HG03039 (cell line): ENCODE data around the gene FAM177B.
"Not testable (repeated sequence)": the region's sequence is repeated elsewhere in the genome, so short reads cannot be mapped to it uniquely, and the experiment has no call there.

ENCODE experiments used
- ATAC-seq: cut with Tn5 transposase; IDR thresholded peaks from one replicate; pipeline ENCODE4 v1.9.1; 2021; ENCODE audit warnings: mild to moderate bottlenecking, moderate library complexity; ENCODE audit not compliant: unreplicated experiment

Gene FAM177B

DNA sequence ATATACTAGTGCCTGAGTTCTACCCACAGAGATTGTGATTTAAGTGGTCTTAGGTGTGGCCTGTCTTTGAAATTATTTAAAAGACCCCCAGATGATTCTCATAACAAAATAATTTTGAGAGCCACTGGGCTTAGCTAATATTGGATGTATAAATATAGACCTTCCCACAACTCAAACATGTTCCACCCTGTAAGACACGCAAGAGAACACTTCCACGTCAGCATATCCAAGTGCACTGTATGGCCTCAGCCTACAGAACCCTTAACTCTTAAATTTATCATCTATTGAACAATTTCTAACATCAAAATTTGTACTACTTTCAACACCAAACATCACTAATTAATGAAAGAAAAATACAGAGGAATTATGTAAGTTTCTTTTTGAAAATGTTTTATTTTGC lies 2.5 kb downstream of the FAM177B start:
- no peak for ATAC-seq

DNA sequence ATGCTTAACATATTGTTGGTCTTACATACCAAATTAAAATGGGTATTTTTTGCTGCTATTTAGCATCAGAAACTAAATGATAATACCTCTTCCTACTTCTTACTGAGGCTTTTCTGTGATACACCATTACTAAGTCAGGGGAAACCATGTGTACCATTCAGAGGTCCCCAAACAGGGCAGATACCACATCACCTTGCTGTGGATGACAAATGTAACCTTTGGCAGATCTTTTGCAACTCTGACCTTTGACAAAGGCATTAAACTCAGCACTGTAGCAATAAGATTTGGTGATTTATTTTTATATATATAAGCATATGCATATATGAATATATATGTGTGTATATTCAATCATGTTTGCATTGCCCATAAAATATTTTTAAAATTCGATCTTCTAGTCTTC lies 2.9 kb downstream of the FAM177B start:
- no peak for ATAC-seq

DNA sequence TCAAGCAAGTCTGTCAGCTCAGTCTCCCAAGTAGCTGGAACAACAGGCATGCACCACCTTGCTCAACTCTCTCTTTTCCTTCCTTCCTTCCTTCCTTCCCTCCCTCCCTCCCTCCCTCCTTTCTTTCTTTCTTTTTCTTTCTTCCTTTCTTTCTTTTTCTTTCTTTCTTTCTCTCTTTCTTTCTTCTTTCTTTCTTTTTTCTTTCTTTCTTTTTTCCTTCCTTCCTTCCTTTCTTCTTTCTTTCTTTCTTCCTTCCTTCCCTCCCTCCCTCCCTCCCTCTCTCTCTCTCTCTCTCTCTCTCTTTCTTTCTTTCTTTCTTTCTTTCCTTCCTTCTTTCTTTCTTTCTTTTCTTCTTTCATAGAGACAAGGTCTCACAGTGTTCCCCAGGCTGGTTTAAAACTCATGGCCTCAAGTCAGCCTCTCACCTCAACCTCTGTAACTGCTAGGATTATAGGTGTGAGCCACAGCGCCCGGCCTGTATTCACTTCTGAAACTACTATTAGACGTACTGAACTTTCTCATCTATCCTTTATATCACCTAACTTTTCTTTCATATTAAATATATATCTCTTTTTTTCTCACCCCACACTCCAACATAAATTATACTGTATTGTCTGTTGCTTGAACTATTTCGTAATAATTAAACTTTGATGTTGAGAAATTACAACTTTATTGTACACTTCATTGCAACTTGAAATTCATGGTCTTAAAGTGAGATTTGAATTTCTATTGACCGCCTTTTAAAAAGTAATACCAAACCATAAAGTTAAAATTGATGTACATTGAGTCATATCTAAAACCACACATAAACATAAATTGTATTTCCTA lies 4.8 kb downstream of the FAM177B start:
- ATAC-seq = not testable (repeated sequence)

DNA sequence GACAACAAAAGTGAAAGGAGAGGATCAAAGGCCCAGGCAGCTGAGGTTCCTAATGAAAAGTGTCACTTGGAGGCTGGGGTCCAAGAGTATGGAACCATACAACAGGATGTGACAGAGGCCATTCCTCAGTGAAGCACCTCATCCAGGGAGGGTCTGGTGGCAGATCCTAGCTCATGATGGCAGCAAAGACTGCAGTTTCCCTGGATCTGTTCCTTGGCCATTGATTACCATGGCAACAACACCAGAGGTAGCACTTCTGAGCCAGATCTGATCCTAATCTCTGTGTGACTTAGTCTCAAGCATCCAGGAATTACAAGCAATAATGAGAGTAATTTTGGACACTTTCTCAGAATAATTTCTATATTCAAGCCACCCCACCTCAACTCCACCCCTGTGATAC lies 12.9 kb downstream of the FAM177B start:
- no peak for ATAC-seq

DNA sequence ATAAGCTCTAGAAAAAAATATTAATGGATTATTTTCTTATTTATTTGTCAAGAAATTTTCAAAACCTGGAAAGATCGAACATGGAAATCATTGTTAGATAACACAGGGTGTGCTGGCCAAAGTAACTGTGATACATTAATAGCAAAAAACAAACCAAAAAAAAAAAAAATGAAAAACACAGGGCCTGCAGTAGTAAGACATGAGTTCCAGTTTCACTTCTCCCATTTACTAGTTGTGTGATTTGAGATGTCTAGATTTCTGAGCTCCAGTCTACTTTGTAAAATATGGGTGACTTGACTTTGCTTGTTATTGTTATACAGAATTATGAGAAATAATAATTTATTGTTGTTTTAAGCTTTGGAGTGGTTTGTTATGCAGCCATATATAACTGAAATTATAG lies 13.6 kb downstream of the FAM177B start:
- peak; percentile 61 for ATAC-seq

DNA sequence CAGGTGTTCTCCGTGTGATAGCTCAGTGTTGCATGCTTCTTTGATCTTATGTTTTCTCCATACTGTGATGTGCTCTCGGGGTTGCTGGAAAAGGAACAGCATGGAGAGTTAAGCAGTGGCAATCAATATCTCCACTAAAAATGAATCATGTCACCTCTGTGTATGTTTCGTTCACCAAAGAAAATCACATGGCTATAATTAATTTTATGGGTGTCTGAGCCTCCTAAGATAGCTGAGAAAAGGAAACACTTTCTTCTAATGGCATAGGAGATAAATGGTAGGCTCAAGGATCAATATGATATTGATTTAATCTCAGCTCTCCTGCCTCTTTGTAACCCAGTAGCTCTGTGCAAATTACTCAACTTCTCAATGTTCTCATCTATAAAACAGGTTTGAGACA lies 14.3 kb downstream of the FAM177B start:
- no peak for ATAC-seq

DNA sequence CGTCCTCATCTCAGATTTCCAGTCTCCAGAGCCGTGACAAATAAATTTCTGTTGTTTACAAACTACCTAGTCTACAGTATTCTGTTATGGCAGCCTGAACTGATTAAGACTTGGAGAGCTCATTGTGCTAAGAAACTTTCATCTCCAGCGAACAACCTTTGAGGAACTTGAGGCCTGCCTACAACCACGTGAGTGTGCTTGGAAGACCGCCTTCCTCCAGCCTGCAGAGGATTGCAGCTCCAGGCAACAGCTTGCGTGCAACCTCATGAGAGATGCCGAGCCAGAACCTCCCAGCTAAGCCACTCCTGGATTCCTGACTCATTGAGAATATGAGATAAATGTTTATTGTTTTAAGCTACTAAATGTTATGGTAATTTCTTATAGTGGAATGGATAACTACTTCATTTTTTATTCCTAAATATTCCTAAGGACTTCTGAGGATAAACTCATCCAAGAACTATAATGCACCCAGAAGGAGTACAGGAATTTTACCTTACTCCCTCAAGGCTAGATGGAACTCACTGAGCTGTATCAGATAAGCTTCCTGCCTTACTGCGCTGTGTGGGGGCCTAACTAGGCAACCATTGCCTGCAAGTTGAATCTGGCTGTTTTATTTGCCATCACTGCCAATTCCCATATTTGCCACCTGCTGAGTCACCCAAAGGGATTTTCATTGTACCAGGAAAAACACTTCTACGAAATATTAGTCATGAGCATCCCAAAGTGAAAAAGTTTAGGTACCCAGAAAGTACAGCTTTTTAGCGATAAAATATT lies 17.6 kb downstream of the FAM177B start:
- ATAC-seq = no peak

DNA sequence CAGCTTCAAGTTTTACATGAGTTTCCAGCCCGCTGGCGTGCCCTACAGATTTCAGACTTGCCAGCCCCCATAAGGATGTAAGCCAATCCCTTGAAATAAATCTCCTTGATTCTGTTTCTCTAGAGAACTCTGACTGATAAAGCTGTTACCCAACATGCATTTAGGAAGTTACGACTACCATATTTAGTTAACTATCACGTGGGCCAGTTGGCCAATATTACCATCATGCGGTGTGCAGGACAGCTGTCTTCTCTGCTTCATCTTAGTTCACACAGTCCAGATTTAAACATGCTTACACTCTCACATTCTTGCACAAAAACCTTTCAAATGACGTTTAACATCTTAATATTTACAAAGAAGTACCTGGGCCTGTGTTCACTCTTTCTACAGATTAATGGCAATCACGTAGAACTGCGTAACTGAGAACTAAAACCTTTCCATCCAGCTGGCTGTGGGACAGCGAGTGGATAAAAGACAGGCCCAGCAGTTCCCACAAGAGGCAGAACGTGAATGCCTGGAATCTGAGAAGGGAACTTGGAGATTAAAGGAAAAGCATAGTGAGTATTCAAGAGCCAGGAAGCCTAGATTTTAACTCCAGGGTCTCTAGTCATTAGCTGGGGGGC lies 20.8 kb downstream of the FAM177B start:
- ATAC-seq = no peak

DNA sequence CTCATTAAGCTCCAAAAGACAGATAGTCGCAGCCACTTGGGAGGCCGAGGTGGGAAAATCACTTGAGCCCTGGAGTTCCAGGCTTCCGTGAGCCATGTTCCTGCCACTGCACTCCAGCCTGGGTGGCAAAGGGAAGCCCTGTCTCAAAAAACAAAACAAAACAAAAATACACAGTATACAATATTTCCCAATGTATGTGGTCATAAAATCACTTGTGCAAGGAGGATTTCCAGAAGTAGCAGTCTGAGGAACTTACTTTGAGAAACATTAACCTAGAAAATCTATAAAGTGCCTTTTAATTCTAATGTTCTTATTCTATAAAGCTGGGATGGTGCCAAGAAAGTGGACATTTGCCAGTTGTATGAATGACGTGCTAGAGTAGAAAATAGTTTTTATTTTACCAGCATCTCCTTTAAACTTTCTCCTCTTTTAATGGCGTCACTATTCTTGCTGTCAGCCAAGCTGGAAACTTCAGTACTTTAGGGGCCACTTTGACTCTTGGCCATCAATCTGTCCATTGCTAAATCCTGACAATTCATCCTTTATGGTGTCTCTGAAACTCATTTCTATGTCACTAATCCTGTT lies 22.5 kb downstream of the FAM177B start:
- ATAC-seq = no peak

DNA sequence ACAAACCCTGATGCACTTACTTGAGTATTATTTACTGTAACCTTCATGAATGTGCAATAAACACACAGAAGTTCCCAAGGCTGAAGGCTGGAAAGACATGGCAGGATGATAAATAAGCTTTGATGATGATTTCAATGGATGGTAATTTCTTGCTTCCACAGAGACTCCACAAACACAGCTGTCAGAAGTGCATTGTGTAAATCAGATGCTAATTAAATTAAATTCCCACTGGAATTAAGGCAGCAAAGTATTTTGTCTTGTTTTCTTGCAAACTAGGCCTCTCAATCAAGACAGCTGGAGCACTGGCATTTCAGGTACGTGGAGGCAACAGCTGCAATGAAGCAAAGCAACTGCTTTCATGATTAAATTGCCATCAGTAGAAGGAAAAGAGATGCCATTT lies 24.1 kb downstream of the FAM177B start:
- ATAC-seq = no peak

DNA sequence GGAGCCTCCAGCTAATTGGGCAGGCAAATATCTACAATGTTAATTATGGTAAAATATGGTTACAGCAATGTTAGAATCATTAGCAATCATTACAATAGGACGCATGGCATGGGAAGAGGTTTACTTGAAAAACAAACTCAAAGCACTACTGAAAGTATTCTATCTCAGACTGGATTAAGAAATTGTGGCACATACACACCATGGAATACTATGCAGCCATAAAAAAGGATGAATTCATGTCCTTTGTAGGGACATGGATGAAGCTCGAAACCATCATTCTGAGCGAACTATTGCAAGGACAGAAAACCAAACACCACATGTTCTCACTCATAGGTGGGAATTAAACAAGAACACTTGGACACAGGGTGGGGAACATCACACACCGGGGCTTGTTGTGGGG lies 25.2 kb downstream of the FAM177B start:
- ATAC-seq = not testable (repeated sequence)

DNA sequence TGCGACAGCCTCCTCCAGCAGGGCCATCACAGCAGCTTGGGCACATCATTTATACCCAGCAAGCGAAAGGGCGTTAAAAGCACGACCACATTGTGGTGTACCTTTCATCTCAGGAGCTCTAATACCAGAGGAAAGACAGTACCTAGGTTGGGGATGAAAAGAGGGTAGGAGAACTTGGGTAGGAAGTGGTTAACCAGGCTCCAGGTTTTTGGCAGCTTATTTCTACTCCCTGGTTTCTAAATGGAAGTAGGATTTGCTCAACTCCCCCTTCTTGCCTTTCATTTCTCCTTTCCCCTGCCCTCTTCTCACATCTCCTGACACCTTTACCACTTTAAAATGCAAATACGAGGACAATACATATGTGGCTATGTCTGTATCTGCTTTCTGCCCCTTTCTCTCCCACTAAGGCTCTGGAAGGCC lies 30.2 kb downstream of the FAM177B start:
- no peak for ATAC-seq

DNA sequence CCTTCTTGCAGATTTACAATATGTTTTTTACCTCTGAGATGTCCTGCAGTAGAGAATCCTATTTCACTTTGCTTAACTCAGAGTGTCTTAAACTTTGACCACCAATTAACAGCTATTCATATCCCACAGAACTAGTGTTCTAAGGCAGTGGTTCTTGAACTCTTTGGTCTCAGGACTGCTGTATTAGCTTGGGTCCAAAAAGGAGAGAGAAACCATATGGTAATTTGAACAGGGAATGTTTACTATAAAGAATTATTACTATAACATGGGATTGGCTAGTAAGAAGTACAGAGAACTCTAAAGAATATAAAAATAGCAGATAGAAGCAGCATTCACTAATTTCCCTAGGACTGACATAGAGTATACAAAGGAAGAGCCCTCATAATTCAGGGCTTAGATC lies 31.6 kb downstream of the FAM177B start:
- ATAC-seq = no peak

DNA sequence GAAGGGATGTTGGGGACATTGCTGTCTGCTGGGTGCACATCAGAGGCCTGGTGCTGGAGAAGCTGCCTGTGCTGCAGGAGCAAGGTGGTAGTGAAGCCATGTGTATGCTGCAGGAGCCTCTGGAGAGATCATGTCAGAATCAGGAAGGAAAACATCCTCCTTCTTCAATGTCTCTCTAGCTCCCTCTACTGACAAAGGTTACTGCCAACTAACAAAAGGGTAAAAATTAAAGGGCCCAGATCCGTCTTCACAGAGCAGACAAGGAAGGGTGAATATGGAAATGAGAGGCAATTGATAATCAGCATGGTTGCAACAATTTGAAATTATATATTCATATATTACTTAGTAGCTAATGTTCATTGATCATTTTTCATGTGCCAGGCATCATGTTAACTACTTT lies 32.2 kb downstream of the FAM177B start:
- no peak for ATAC-seq

DNA sequence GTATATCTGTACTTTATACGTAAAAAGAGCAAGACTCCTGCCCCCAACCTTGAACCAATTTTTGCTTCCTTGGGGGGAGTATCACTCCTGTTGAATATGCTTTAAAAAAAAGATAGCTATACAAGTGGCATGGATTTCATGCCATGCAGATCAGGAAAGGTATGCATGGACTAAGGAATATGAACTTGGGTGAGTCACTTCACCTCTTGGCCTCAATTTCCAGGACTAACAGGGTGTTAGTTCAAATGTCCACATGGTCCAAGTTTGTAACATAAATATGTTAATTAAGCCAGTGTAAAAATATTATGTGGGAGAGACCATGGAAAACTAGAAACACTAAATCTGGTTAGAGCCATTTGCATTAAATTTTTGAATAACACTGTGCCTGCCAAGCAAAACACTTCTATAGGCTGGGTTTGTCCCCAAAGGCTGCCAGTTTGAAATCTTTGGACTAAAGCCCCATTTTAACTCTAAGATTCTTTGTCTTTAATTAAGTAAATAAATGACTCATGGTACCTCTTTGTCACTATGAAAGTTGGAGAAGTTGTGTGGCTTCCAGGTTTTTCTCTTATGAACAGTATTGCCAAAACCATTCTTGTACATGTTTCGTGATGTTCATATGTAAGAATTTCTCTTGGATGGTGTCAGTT lies 33.1 kb downstream of the FAM177B start:
- ATAC-seq = no peak

DNA sequence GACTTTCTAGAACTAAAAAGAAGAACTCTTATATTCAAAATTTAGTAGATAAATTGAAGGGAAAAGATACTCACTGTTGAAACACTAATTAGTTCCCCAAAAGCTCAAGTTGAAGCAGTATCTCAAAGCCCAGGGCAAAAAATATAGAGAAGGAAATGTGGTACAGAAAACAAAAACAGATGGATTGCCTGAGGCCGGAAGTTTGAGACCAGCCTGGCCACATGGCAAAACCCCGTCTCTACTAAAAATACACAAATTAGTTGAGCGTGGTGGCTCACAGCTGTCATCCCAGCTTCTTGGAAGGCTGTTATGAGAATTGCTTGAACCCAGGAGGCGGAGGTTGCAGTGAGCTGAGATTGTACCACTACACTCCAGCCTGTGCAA lies 36.0 kb downstream of the FAM177B start:
- ATAC-seq = peak; percentile 63

DNA sequence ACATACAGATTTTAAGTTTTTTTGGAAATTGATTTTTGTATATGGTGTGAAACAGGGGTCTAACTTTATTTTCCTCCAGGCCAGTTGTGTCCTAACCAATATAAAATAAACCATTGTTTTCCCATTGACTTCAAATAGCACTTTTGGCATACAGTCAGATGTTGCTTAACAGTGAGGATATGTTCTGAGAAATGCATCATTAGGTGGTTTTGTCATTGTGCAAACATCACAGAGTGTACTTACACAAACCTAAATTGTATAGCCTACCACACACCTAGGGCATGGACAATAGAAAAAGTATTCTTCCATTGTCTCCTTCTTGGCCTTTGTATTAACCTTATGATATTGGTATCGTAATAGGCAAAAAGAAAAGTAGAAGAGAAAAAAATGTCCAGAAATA lies 40.5 kb downstream of the FAM177B start:
- ATAC-seq = no peak

DNA sequence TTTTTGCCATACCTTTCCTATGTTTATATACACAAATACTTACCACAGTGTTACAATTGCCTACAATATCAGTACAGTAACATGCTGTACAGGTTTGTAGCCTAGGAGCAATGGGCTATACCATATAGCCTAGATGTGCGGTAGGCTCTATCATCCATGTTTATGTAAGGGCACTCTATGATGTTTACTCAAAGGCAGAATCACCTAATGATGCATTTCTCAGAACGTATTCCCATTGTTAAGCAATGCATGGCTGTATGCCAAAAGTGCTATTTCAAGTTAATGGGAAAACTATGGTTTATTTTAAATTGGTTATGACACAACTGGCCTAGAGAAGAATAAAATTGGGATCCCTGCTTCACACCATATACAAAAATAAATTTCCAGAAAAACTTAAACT lies 41.0 kb downstream of the FAM177B start:
- ATAC-seq = no peak

DNA sequence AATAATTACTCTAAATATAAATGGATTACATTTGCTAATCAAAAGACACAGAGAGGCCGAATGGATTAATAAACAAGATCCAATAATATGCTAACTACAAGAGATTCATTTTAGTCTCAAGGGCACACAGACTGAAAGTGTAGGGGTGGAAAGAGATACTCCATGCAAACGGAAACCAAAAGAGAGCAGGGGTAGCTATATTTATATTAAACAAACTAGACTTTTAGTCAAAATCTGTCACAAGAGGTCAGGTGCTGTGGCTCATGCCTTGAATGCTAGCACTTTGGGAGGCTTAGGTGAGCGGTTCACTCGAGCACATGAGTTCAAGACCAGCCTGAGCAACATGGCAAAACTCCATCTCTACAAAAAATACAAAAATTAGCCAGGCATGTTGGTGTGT lies 44.2 kb downstream of the FAM177B start:
- ATAC-seq = no peak

DNA sequence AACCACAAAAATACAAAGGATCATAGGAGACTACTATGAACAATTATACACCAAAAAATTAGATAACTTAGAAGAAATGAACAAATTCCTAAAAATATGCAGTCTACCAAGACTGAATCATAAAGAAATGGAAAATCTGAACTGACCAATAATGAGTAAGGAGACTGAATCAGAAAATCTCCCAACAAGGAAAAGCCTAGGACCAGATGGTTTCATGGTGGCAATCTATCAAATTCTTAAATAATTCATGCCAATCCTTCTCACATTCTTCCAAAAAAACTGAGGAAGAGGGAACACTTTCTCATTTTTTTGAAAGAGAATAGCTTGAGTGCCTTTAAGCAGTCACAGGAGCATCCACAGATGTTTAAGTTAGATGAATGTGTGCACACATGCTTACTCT lies 46.0 kb downstream of the FAM177B start:
- ATAC-seq = no peak

DNA sequence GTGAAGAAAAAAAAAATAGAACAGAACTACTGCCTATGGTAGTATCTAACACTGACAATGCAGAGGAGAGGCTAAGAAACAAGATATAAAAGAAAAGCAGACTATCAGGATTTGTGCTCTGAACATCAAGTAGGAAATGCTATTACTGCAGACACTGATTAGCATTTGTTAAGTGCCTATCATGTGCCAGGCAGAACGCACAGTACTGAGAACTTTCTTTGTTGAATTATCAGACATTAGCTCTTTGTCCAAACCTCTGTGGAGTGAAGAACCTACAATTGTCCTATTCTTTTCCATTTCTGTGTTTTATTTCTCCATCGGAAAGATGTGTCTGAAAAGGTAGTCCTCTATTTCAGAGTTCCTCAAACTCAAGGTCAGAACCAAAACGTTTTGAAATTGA lies 47.4 kb downstream of the FAM177B start:
- ATAC-seq = no peak
